Neutrophil (primary cell): ENCODE measurements around the gene NELL1.
"Not testable (repeated sequence)": the region's sequence is repeated elsewhere in the genome, so short reads cannot be mapped to it uniquely, and the experiment has no call there.

Experiments used
- H3K27ac ChIP-seq: fragments of 200-600 bp; sonication (generic); 2 replicates; pipeline ENCODE4 v1.5.1; 2016; ENCODE audit warnings: mild to moderate bottlenecking, moderate library complexity
- H3K27me3 ChIP-seq: fragments of 200-600 bp; sonication (generic); 2 replicates; pipeline ENCODE4 v1.6.0; 2016; ENCODE audit warnings: mild to moderate bottlenecking
- H3K36me3 ChIP-seq: fragments of 200-600 bp; sonication (generic); 2 replicates; pipeline ENCODE4 v1.5.1; 2017
- H3K4me1 ChIP-seq, 2 experiments: fragments of 200-600 bp in 1 of 2; sonication (generic) in 1 of 2; 1 replicate in 1 of 2; 2 replicates in 1 of 2; pipeline versions ENCODE4 v1.5.1 to v1.6.1; 2013 to 2016; ENCODE audit warnings: low read depth in 1 of 2, low read length in 1 of 2, mild to moderate bottlenecking in 1 of 2, moderate library complexity in 1 of 2; ENCODE audit not compliant: control insufficient read depth in 1 of 2, insufficient read depth in 1 of 2
- H3K4me3 ChIP-seq, 2 experiments: fragments of 200-600 bp in 1 of 2; sonication (generic) in 1 of 2; 1 replicate in 1 of 2; 2 replicates in 1 of 2; pipeline ENCODE4 v1.5.1; 2013 to 2016; ENCODE audit warnings: low read depth in 1 of 2, low read length in 1 of 2, mild to moderate bottlenecking in 1 of 2, moderate library complexity in 1 of 2
- H3K9me3 ChIP-seq: fragments of 200-600 bp; sonication (generic); 2 replicates; pipeline ENCODE4 v1.5.1; 2016
- TF ChIP-seq, protein P1 (sequence below): fragments of 200-600 bp; sonication (generic); IDR thresholded peaks from 2 replicates; pipeline ENCODE4 v1.5.1; 2016; ENCODE audit warnings: antibody characterized with exemption

Gene NELL1

DNA sequence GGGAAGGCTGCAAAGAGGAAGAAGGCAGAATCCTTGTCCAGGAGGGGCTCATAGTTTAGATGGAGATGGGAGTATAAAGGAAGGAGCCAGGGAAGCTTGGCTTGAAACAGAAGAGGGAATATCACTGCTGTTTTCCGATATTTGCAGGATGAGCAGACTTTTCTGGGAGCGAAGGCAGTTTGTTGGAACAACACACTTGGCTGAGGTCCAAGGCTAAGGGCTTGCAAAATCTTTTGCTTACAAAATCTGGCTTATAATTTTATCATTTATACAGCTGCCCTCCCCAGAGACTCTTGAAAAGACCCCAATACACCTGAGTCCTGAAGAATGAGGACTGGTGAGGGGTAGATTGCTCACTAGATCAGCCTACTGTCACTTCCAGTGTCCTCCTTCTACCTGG lies 174.8 kb downstream of the NELL1 start:
- H3K27ac ChIP-seq = no peak overlapping the region
- no peaks in the 10 kb centered on the region for H3K36me3 ChIP-seq
- no peaks in the 10 kb centered on the region for H3K27me3 ChIP-seq
- H3K4me1 ChIP-seq = no peaks in the 10 kb centered on the region
- H3K4me3 ChIP-seq = no peak overlapping the region
- no peaks in the 10 kb centered on the region for H3K9me3 ChIP-seq
- TF ChIP-seq, protein P1, sequence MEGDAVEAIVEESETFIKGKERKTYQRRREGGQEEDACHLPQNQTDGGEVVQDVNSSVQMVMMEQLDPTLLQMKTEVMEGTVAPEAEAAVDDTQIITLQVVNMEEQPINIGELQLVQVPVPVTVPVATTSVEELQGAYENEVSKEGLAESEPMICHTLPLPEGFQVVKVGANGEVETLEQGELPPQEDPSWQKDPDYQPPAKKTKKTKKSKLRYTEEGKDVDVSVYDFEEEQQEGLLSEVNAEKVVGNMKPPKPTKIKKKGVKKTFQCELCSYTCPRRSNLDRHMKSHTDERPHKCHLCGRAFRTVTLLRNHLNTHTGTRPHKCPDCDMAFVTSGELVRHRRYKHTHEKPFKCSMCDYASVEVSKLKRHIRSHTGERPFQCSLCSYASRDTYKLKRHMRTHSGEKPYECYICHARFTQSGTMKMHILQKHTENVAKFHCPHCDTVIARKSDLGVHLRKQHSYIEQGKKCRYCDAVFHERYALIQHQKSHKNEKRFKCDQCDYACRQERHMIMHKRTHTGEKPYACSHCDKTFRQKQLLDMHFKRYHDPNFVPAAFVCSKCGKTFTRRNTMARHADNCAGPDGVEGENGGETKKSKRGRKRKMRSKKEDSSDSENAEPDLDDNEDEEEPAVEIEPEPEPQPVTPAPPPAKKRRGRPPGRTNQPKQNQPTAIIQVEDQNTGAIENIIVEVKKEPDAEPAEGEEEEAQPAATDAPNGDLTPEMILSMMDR = no peak

- H3K27me3 ChIP-seq = no peaks in the 10 kb centered on the region
- H3K4me1 ChIP-seq = no peaks in the 10 kb centered on the region
- H3K27ac ChIP-seq = no peak overlapping the region
- TF ChIP-seq, protein P1 = no peak
- no peaks in the 10 kb centered on the region for H3K9me3 ChIP-seq
- no peaks in the 10 kb centered on the region for H3K36me3 ChIP-seq
- no peak overlapping the region for H3K4me3 ChIP-seq
Observed at GRCh38 chr11:20844630-20845029, 175.2 kb downstream of the NELL1 start.

DNA sequence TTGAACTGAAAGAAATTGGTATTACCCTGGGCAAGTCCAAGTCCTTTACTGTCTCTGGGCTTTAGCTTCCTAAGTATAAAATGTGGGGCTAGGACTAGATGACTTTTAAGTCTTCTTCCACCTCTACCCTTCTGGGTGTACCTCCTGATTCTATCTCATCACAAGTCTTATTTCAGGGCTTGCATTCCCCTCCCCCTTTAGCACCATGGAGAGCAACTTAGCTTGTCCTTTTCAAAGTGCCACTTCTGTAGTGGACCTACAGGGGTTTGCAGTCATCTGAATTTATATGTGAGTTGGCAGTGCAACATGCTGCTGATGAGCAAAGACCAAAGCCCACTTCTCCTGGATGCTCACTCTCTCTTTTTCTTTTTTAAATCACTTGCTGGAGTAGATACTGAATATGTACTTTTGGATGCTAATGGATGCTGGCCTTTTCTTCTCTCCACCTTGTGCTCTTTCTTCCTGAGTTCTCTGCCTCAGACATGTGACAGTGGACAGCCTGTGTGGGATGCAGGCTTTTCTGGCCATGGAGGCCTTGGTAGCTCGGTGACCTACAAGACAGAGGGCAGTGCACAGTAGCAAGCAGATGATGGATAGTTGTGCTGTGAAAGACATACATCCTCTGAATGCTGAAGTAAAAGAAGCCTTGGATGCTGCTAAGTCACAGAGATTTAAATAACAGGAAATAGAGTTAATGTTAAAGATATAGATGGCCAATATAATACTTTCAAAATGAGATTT lies 185.0 kb downstream of the NELL1 start:
- TF ChIP-seq, protein P1 = no peak
- H3K27me3 ChIP-seq = no peaks in the 10 kb centered on the region
- H3K36me3 ChIP-seq = no peaks in the 10 kb centered on the region
- no peaks in the 10 kb centered on the region for H3K9me3 ChIP-seq
- no peaks in the 10 kb centered on the region for H3K4me1 ChIP-seq
- no peak overlapping the region for H3K4me3 ChIP-seq
- H3K27ac ChIP-seq = no peak overlapping the region

- Histone ChIP-seq H3K4me1 (no peaks in the 10 kb centered on the region), H3K27me3 (no peaks in the 10 kb centered on the region), H3K4me3 (no peak overlapping the region), H3K36me3 (no peaks in the 10 kb centered on the region), H3K27ac (no peak overlapping the region), H3K9me3 (no peaks in the 10 kb centered on the region)
- TF ChIP-seq, protein P1 = no peak
Observed at GRCh38 chr11:20861322-20861721, 191.9 kb downstream of the NELL1 start.

- not testable (repeated sequence) for H3K9me3 ChIP-seq, H3K4me1 ChIP-seq, H3K27me3 ChIP-seq, H3K27ac ChIP-seq, H3K36me3 ChIP-seq, H3K4me3 ChIP-seq
Observed at GRCh38 chr11:20862263-20862662, 192.9 kb downstream of the NELL1 start.

DNA sequence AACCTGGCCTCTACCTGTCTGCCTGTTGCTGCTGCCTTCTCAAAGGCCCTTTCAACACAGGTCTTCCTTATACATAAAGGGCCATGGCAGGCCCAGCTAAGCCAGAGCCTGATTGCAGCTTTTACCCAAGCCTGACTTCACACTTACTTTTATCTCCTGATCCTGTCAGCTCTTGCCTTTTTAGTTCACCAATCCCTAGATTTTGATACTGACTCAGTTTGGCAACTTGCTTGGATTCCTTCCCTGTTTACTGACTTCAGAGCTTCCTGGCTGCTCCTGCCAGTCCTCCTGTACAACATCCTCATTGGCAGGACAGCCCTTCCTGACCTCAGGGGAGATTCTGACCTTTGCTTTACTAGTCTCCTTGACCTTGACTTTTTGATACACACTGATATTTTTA lies 195.2 kb downstream of the NELL1 start:
- H3K4me3 ChIP-seq = no peak overlapping the region
- no peak overlapping the region for H3K27ac ChIP-seq
- TF ChIP-seq, protein P1 = no peak
- H3K36me3 ChIP-seq = no peaks in the 10 kb centered on the region
- no peaks in the 10 kb centered on the region for H3K27me3 ChIP-seq
- no peaks in the 10 kb centered on the region for H3K9me3 ChIP-seq
- no peaks in the 10 kb centered on the region for H3K4me1 ChIP-seq
